HCT116 (cell line): ENCODE data around the gene EXOSC9. TPM values are rescaled to one million over a fixed set of nuclear protein-coding genes. Genes with fewer than 3 reads are reported as not detected.

Experiments used
- ATAC-seq: fragments of 200-7000 bp; cut with Tn5 transposase; 2 replicates; pipeline ENCODE4 v1.9.1; 2020; ENCODE audit warnings: mild to moderate bottlenecking, moderate library complexity
- BruUV-seq: library from RNA; stranded (reverse); fragments of 400-500 nt; replicated peaks from 2 replicates; lab custom pipeline; 2021; lab: Mats Ljungman, UMichigan
- CTCF ChIA-PET: fragments of 300-600 bp; sonication (Branson Sonifier 250); formaldehyde crosslinking; loops from one replicate; lab custom pipeline; 2021; ENCODE audit warnings: antibody characterized with exemption; lab: Charles Lee
- POLR2A ChIA-PET: fragments of 300-600, 350-600 bp; sonication (Branson Sonifier 250); formaldehyde crosslinking; loops from one replicate; lab custom pipeline; 2021; ENCODE audit warnings: antibody characterized with exemption; lab: Charles Lee
- RAD21 ChIA-PET, 2 experiments: fragments of 300-600 bp; sonication (Branson Sonifier 250); formaldehyde crosslinking; loops; one replicate each; lab custom pipeline; 2023; ENCODE audit warnings: low total read pairs in 2 of 2; ENCODE audit not compliant: uncharacterized antibody in 2 of 2, unreplicated experiment in 2 of 2, low non-redundant PET in 1 of 2; lab: Charles Lee
- DNase-seq: peaks from one replicate; pipeline ENCODE4 v3.0.0-alpha.2; 2010; ENCODE audit warnings: low read depth, low spot score
- H2AFZ ChIP-seq: fragments of 200-600 bp; shearing (Covaris generic), sonication (generic); 2 replicates; pipeline ENCODE4 v1.6.1; 2017; ENCODE audit warnings: low read depth, mixed run types, mixed read lengths, antibody characterized with exemption, low read length; ENCODE audit not compliant: poor library complexity, severe bottlenecking
- H3K27ac ChIP-seq: 2 replicates; pipeline ENCODE4 v1.5.1; 2012; ENCODE audit warnings: low read depth, low read length
- H3K27me3 ChIP-seq: fragments of 200-600 bp; sonication (generic); 2 replicates; pipeline ENCODE4 v1.6.1; 2016; ENCODE audit warnings: mixed run types, low read length, mixed read lengths; ENCODE audit not compliant: insufficient read depth
- H3K36me3 ChIP-seq, 2 experiments: fragments of 200-500 bp in 1 of 2; fragments of 200-600 bp in 1 of 2; sonication (Bioruptor generic) in 1 of 2; sonication (generic) in 1 of 2; 2 replicates each; pipeline versions ENCODE4 v1.5.1 to v1.6.1; 2014 to 2016; ENCODE audit warnings: low read length in 2 of 2, inconsistent platforms in 1 of 2, mixed read lengths in 1 of 2, mixed run types in 1 of 2; ENCODE audit not compliant: insufficient read depth in 2 of 2, control insufficient read depth in 1 of 2
- H3K4me1 ChIP-seq, 2 experiments: fragments of 200-600 bp in 1 of 2; sonication (generic) in 1 of 2; 2 replicates each; pipeline versions ENCODE4 v1.5.1 to v1.6.1; 2012 to 2017; ENCODE audit warnings: low read length in 2 of 2, inconsistent platforms in 1 of 2, mild to moderate bottlenecking in 1 of 2, mixed read lengths in 1 of 2, mixed run types in 1 of 2, moderate library complexity in 1 of 2; ENCODE audit not compliant: insufficient read depth in 2 of 2, control insufficient read depth in 1 of 2
- H3K4me2 ChIP-seq: fragments of 200-600 bp; sonication (generic); 2 replicates; pipeline ENCODE4 v1.6.1; 2017; ENCODE audit warnings: mixed run types, low read length, mixed read lengths
- H3K4me3 ChIP-seq, 2 experiments: fragments of 200-600 bp in 1 of 2; sonication (generic) in 1 of 2; replicated peaks in 1 of 2; 2 replicates each; pipeline ENCODE4 v1.5.1; 2011 to 2016; ENCODE audit warnings: low read length in 2 of 2, control low read depth in 1 of 2, low read depth in 1 of 2, mild to moderate bottlenecking in 1 of 2, mixed read lengths in 1 of 2, mixed run types in 1 of 2
- H3K79me2 ChIP-seq: fragments of 200-600 bp; sonication (generic); 2 replicates; pipeline ENCODE4 v1.6.1; 2017; ENCODE audit warnings: mild to moderate bottlenecking, mixed run types, low read length, moderate library complexity, mixed read lengths; ENCODE audit not compliant: insufficient read depth
- H3K9ac ChIP-seq: fragments of 200-600 bp; sonication (generic); 2 replicates; pipeline ENCODE4 v1.6.1; 2016; ENCODE audit warnings: low read length, mixed read lengths
- H3K9me2 ChIP-seq: fragments of 200-600 bp; sonication (generic), shearing (Covaris generic); 2 replicates; pipeline ENCODE4 v1.6.1; 2017; ENCODE audit warnings: mixed run types, mild to moderate bottlenecking, moderate library complexity; ENCODE audit not compliant: insufficient read depth
- H3K9me3 ChIP-seq, 2 experiments: fragments of 200-500 bp in 1 of 2; fragments of 200-600 bp in 1 of 2; sonication (Bioruptor generic) in 1 of 2; sonication (generic) in 1 of 2; 2 replicates each; pipeline ENCODE4 v1.6.1; 2014 to 2017; ENCODE audit warnings: low read length in 2 of 2, mixed read lengths in 2 of 2, inconsistent platforms in 1 of 2, low read depth in 1 of 2, mild to moderate bottlenecking in 1 of 2, mixed run types in 1 of 2, moderate library complexity in 1 of 2; ENCODE audit not compliant: control insufficient read depth in 1 of 2, insufficient read depth in 1 of 2
- H4K20me1 ChIP-seq: fragments of 200-600 bp; sonication (generic), shearing (Covaris generic); 2 replicates; pipeline ENCODE4 v1.6.1; 2017; ENCODE audit warnings: mixed run types, mild to moderate bottlenecking, moderate library complexity; ENCODE audit not compliant: insufficient read depth
- ATF3 ChIP-seq: IDR thresholded peaks from 2 replicates; pipeline ENCODE4 v1.6.1; 2012
- CEBPB ChIP-seq: IDR thresholded peaks from 2 replicates; pipeline ENCODE4 v1.6.1; 2012; ENCODE audit warnings: low read depth
- ELF1 ChIP-seq: IDR thresholded peaks from 2 replicates; pipeline ENCODE4 v1.6.1; 2012; ENCODE audit warnings: low read depth, borderline replicate concordance
- EZH2 ChIP-seq: fragments of 200-600 bp; sonication (generic); IDR thresholded peaks from 2 replicates; pipeline ENCODE4 v1.6.1; 2017; ENCODE audit warnings: antibody characterized with exemption, mixed run types
- FOSL1 ChIP-seq: IDR thresholded peaks from 2 replicates; pipeline ENCODE4 v1.6.1; 2012; ENCODE audit warnings: low read depth
- JUND ChIP-seq: IDR thresholded peaks from 2 replicates; pipeline ENCODE4 v1.6.1; 2012
- POLR2A ChIP-seq: IDR thresholded peaks from 2 replicates; pipeline ENCODE4 v1.7.0; 2011; ENCODE audit warnings: borderline replicate concordance; ENCODE audit not compliant: insufficient read depth, insufficient read length; ENCODE audit errors: extremely low read depth
- POLR2AphosphoS5 ChIP-seq: IDR thresholded peaks from 2 replicates; pipeline ENCODE4 v1.6.1; 2011; ENCODE audit warnings: mild to moderate bottlenecking, low read depth, low read length, moderate library complexity
- RAD21 ChIP-seq: IDR thresholded peaks from 2 replicates; pipeline ENCODE4 v1.6.1; 2012; ENCODE audit warnings: low read depth, mild to moderate bottlenecking
- REST ChIP-seq: IDR thresholded peaks from 2 replicates; pipeline ENCODE4 v1.6.1; 2012; ENCODE audit warnings: low read depth
- SP1 ChIP-seq: IDR thresholded peaks from 2 replicates; pipeline ENCODE4 v1.6.1; 2012; ENCODE audit warnings: low read depth
- SRF ChIP-seq: IDR thresholded peaks from 2 replicates; pipeline ENCODE4 v1.6.1; 2012; ENCODE audit warnings: low read depth
- TCF7L2 ChIP-seq: IDR thresholded peaks from 2 replicates; pipeline ENCODE4 v1.7.0; 2011; ENCODE audit warnings: borderline replicate concordance, inconsistent platforms; ENCODE audit not compliant: insufficient read depth, insufficient read length; ENCODE audit errors: extremely low read depth
- intact Hi-C: fragments of 100-400 bp; cut with micrococcal nuclease; formaldehyde crosslinking; loops from 2 replicates; pipeline ENCODE4 v1.10.0; 2022
- total RNA-seq: library from RNA; stranded (reverse); gene quantifications from one replicate; pipeline ENCODE4 v1.2.1, GENCODE V29; 2021; ENCODE audit not compliant: unreplicated experiment

EXOSC9 gene
- total RNA-seq, 1 experiment from 2014 or later = 58.6 TPM

- H3K9me3 ChIP-seq = no peaks in the 10 kb centered on the region
- H3K36me3 ChIP-seq = no peaks in the 10 kb centered on the region
- intact Hi-C loops = no loop called here
- no peak overlapping the region for H3K4me2 ChIP-seq
- no peaks in the 10 kb centered on the region for H3K27me3 ChIP-seq
- ChIA-PET CTCF (no interaction called here), RAD21 (no interaction called here)
- DNase-seq = no peak
- H3K4me3 ChIP-seq = no peak overlapping the region
- ATAC-seq = no peak
- no peaks in the 10 kb centered on the region for H3K4me1 ChIP-seq
- H4K20me1 ChIP-seq = no peaks in the 10 kb centered on the region
- H3K27ac ChIP-seq = no peak overlapping the region
- TF ChIP-seq POLR2AphosphoS5 (no peak), SP1 (no peak), REST (no peak), RAD21 (no peak), ATF3 (no peak), POLR2A (no peak)
- TF ChIP-seq, all 23 proteins: peak for 0
- POLR2A ChIA-PET = no interaction called here
- Histone ChIP-seq H3K79me2 (no peaks in the 10 kb centered on the region), H3K9ac (no peak overlapping the region), H3K9me2 (no peaks in the 10 kb centered on the region), H2AFZ (no peak overlapping the region)
- no TSS peak for BruUV-seq
Observed at GRCh38 chr4:121794505-121795188, 6.5 kb upstream of the EXOSC9 start.

DNA sequence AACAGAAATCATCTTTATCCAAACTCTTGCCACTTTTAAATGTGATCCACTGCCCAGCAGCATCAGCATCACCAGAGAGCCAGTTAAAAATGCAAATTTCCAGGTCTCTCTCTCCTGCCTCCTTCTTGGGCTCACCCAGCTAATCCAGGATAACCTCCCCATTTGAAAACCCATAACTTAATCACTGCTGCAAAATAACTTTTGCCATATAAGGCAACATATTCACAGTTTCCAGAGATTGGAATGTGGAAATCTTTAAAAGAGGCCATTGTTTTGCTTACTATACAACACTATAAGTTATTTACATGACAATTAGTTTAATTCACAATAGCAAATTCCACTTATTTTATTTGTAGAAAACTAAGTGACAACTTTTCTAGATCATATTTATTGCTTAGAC is 4.8 kb upstream of the EXOSC9 start:
- H3K79me2 ChIP-seq = peaks cover 2% of the 10 kb centered on the region
- ChIA-PET RAD21 (no interaction called here), POLR2A (no interaction called here), CTCF (no interaction called here)
- H3K27me3 ChIP-seq = no peaks in the 10 kb centered on the region
- intact Hi-C loops = no loop called here
- no peaks in the 10 kb centered on the region for H3K36me3 ChIP-seq
- H3K9me3 ChIP-seq = no peaks in the 10 kb centered on the region
- DNase-seq (no peak), ATAC-seq (no peak)
- H3K9ac ChIP-seq = no peak overlapping the region
- H3K9me2 ChIP-seq = no peaks in the 10 kb centered on the region
- no TSS peak for BruUV-seq
- no peak overlapping the region for H3K4me2 ChIP-seq
- H3K27ac ChIP-seq = no peak overlapping the region
- H3K4me1 ChIP-seq = peaks cover 0 to 6% of the 10 kb centered on the region in 2 experiments; a peak in 2 of 4 replicates
- no peak overlapping the region for H2AFZ ChIP-seq
- no peak overlapping the region for H3K4me3 ChIP-seq
- no peaks in the 10 kb centered on the region for H4K20me1 ChIP-seq
- TF ChIP-seq ELF1 = no peak
- no peak for TF ChIP-seq SP1
- no peak for TF ChIP-seq REST
- TF ChIP-seq TCF7L2 = no peak
- no peak for TF ChIP-seq JUND
- TF ChIP-seq CEBPB = no peak
- no peak for TF ChIP-seq FOSL1
- TF ChIP-seq RAD21 = no peak
- no peak for TF ChIP-seq SRF
- TF ChIP-seq ATF3 = no peak
- no peak for TF ChIP-seq EZH2
